Inferior parietal cortex (tissue), 1 donor: ENCODE data around the gene AGBL3.
"Not testable (repeated sequence)": the region's sequence is repeated elsewhere in the genome, so short reads cannot be mapped to it uniquely, and the experiment has no call there.

Experiments used
- DNase-seq: peaks from one replicate; pipeline ENCODE4 v3.0.0-alpha.2; 2016; ENCODE audit errors: extremely low spot score

The AGBL3 gene

DNA sequence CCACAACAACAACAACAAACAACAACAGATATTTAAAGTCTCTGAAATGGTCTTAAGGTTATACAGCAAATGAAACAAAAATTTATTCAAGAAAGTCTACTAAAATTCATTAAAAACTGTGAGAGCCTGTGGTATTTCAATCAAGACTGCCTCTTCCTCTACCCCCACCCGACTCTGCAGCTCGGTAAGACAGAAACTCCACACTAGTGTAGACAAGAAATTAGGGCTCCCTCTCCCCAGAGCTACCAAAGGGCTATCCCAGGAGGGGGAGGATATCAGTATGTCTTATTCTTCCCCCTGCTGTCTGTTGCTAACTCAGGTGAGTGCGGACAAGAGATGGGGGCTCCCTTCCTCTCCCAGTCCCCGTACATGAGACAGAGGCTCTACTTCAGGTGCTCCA is 90.6 kb downstream of the AGBL3 start:
- DNase-seq: no peak

DNA sequence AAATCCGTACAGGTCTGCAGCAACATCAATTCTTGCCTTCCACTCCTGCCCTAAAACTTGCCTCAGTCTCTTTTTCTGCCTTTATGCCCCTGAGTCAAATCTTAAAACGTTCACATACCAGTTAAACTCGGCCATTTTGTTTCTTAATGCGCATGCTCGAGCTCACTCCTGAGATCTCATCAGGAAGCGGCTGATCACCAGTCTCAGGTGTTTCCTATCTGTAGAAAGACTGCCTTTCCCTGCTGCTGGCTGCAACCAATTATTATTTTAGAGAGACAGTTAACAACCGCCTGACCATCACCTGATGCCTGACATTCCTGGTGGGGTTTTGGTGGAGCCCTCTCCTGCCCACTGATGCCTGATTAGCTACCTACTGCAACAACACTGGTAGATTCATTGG is 91.3 kb downstream of the AGBL3 start:
- no peak for DNase-seq

DNA sequence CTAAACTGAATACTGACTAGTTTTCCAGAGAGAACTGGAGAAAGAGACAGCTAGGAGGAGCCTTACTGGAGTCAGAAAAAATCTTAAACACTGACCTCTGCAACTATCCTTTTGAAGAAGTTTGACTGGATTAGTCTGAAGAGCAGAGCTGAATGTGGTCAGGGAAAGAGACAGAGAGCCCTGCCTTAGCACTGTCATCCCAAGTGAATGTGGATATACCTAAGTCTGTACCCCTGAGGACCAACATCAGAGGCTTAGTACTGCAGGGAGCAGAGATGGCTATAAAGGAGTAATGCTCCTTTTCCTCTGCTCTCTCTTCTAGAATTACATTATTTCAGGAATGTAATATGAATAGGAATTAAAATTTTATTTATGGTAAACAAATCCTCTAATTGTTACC is 91.7 kb downstream of the AGBL3 start:
- no peak for DNase-seq

DNA sequence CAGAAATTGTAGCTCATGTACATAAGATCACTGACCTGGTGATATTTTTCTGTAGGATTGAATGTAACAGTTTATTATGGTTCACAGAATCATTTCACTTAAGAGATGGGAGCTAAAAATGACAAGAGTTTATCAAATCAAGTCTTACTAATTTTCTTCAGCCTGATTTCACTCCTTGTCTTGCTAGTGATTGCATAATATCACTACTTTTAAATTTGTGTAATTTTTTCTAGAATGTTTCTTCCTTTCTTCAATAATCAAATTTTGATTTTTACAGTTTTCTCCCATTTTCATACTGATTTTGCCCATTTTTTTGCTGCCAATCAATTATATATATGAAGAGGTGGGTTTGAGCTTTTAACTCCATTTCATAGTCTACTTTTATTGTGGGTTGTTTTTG is 92.8 kb downstream of the AGBL3 start:
- DNase-seq: no peak

DNA sequence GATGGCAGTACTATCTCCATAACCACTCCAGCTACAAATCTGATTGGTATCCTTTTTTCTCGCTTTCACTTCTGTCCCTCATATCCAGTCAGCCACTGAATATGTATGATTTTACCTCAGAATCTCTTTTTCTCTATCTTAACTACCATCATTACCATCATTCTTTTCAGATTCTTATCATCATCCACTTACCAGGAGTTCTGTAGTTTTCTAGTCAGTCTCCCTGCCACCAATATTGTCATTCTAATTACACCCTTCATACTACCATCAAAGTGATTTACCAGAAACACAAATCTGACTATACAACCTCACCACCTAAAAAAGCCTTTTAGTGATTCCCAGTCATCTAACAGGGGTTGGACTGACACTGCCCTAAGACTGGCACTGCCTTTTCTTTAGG is 96.7 kb downstream of the AGBL3 start:
- DNase-seq: no peak

DNA sequence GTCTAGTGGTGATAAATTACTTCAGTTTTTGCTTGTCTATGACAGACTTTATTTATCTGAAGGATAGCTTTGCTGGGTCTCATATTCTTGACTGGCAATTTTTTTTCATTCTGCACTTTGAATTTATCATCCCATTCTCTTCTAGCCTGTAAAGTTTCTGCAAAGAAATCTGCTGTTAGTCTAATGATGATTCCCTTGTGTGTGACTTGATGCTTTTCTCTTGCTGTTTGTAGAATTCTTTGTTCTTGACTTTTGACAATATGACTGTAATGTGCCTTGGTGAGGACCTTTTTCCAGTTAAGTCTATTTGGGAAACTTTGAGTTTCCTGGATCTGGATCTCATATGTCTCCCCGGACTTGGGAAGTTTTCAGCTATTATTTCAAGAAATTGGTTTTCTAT is 102.3 kb downstream of the AGBL3 start:
- DNase-seq: no peak

DNA sequence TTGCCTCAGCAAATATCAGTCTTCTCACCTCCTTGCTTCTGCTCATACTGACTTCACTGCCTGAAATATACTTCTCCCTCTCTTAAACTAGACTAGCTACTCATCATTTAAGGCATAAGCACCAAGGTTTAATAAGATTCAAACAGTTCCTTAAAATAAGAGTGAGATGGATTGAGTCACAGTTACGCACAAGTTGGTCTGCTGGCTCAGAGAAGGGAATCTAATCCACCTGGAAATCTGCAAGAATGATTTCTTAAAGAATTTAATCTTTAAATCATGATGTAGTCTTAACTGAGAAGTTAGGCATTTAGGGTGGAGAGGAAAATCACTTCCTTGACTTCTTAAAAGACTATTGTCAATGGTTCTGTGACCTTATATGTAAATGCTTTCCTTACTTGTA is 105.4 kb downstream of the AGBL3 start:
- DNase-seq: no peak

DNA sequence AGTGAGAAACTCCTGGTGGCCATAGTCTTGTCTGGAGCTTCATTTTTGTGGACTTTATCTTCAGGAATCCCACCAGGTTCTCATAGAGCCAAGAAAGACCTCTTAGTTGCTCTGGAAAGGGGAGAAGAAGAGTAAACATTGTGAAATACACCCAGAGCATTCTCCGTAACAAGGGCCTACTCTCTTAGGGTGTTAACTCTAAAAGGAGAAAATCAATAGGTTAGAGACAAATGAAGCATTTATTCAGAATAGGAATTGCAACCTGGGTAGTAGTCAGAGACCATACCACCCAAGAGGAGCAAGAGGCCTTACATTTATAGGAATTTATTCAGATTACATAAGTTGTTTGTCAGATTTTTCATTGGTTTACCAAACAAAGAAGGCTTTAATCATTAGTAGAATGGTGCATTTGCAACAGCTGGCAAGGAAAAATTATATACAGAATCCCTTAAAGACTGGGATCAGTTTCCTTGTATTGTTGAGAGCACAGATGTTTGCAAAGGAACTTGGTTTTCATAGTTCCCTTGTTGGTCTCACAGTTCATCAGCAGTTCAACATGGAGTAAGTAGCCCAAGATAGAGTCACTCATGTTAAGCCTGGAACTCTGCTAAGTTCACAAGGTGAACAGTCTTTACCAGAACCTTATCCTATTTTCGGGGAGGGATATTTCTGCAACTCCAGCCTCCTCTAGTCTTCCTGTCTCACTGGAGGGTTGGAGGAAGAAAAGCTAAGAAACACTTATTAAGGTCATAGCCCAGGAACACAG is 108.3 kb downstream of the AGBL3 start:
- no peak for DNase-seq

DNA sequence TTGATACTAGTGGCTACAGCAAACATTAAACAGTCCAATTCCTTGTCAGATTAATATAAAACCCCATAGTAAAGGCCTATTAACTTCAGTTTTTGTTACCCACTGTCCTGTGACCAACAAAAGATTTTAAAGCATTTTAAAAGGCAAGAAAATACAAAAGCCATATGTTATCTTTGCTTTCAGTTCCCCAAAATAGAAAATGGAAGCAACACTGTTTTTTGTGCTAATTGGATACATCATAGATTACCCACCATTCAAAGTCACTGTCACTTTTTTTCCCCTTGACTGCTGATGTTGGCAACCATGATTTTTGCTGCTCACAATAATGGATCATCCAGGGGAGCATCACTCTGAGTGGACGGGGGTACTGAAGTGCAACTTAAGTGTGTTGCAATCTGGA is 109.1 kb downstream of the AGBL3 start:
- DNase-seq: no peak

DNA sequence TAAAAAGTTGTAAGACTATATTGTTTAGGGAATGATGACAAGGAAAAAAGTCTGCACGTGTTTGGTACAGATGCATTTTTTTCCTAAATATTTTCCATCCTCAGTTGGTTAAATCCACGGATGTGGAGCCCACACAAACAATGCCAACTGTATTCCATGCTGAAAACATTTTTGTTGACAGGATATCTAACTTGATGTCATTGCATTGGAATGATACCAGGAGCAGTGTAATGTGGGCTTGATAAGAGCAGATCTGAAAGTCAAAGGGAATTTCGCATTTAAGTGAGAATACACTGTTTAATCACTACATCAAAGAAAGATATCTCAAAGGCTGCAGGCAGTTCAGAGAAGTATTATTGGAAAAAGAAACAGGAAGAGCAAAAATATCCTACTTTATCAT is 112.1 kb downstream of the AGBL3 start:
- no peak for DNase-seq

DNA sequence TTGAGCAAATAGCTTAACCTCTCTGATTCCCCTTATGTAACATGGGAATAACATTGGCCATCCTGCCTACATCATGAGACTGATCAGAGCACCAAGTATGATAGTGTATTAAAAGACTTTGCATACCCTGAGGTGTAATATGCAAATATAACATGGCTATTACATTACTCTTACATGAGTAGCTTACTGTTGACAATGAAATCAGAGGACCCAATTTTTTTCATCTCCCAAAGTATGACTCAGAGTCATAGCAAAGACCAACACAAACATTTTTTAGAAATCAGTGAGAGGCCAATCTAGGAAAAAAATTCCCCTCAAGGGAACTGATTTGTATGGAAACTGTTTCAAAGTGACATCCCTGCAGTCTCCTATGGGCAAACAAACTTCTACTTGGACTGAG is 114.5 kb downstream of the AGBL3 start:
- DNase-seq: no peak

DNA sequence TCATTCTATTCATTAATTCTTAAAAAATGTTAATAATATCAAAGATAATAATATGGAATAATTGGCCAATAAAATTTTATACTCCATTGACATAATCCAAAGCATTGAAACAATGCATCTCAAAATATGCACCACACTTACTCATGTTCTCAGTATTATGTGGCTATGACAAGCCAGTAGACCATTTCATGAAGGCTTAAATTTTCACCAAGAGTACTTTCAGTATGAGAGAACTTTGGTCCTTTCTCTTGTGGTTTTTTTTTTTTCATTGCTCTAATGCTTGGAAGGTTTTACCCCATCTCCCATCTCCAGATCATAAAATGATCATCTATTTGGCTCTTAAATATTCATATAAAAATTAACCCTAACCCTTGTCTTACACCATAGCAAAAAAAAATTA is 116.1 kb downstream of the AGBL3 start:
- DNase-seq: no peak

DNA sequence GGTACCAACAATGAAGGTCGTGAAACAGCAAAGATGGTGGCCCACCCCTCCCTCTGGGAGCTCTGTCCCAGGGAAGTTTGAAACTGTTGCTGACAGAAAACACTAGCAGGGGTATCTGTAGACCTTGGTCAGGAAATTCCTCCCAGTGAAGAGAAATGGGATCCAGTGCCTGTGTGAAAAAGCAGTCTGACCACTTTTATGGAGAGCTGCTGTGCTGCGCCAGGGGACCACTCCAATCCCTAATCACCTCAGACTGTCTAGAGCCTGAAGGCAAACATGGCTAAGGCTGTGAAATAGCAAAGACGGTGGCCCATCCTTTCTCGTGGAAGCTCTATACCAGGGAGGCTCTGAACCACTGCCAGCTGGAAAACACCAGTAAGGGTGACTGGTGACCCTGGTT is 123.3 kb downstream of the AGBL3 start:
- no peak for DNase-seq

DNA sequence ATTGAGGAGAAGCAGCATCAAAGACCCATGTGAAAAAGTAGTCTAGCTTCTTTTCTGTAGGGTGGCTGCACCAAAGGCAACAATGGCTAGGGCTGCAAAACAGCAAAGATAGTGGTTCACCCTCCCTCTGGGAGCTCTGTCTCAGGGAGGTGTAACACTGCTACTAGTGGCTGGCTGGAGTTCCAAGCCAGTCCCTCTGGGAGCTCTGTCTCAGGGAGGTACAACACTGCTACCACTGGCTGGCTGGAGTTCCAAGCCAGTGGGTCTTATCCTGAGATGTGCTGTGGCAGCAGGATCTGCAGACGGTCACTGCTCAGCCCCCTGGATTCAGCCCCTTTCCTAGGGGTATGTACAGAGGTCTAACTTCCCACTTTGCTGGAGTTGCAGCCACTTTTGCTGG is 123.7 kb downstream of the AGBL3 start:
- no peak for DNase-seq

DNA sequence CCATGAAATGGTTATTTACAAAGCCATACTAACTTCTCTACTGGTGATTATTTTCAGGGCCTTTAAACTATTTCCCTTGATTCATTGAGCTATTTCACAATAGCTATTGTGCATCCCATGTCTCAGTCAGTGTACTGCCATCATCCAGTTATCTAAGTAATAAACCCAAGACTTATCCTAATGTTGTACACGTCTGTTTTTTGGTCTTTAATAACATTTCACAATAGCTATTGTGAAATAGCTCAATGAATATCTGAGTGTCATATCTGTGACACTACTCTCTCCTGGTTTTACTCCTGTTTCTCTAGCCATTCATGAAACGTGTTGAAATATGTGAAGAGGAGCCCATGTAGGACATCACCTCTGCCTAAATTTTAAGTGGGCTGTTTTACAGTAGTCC is 125.1 kb downstream of the AGBL3 start:
- DNase-seq: no peak

DNA sequence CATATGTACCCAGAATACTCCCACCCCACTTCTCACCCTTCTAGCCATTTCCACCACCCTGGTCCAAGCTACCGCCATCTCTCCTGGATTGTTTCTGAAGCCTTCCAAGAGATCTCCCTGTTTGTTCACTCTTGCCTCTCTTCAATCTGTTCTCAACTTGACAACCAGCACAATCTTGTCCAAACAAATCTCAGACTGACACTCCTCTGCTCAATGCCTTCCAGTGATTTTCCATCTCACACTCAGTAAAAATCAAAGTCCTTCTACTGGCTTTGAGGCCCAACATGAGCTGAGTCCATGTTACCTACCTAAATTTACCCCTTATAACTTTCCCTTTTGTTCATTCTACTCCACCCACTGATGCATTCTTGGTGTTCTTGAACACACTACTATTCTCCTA is 128.3 kb downstream of the AGBL3 start:
- no peak for DNase-seq

DNA sequence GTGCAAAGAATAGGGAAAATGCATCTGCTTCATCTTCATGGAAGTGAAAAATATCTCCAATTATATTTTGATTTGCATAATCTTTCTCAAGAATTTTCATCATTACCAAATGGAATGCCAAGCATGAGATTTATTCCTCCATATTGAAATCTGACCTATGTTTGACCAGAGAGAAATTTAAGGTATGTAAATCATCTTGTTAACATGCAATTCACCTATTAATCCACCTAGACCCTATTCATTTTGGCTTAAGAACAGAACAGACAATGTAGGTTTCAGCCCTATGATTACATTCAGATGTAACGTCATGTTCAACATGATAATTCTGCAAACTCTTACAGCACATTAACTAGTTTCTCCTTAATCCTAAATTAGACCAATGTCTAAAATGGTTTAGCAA is 130.8 kb downstream of the AGBL3 start:
- DNase-seq: no peak

DNA sequence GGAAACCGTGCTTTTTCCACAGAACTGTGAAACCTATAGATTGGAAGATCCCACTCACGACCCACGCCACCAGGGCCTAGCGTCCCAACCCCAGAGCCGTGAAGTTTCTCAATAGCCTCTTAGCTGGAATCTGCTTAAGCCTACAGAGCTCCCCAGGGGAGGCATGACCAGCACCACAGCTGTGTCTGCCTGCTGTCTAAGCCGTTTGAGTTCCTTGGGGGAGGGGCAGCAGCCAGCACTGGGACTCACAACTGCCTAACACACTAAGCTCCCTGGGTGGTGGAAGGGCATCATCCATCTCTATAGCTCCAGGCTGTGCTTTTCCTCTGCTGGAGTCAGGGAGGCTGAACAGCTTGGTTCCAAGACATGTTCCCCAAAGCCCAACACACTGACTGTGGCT is 135.6 kb downstream of the AGBL3 start:
- no peak for DNase-seq

DNA sequence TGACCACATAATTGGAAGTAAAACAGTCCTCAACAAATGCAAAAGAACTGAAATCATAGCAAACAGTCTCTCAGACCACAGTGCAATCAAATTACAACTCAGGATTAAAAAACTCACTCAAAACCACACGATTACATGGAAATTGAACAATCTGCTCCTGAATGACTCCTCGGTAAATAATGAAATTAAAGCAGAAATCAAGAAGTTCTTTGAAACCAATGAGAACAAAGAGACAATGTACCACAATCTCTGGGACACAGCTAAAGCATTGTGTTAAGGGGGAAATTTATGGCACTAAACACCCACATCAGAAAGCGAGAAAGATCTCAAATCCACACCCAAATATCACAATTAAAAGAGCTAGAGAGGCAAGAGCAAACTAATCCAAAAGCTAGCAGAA is 138.3 kb downstream of the AGBL3 start:
- not testable (repeated sequence) for DNase-seq

DNA sequence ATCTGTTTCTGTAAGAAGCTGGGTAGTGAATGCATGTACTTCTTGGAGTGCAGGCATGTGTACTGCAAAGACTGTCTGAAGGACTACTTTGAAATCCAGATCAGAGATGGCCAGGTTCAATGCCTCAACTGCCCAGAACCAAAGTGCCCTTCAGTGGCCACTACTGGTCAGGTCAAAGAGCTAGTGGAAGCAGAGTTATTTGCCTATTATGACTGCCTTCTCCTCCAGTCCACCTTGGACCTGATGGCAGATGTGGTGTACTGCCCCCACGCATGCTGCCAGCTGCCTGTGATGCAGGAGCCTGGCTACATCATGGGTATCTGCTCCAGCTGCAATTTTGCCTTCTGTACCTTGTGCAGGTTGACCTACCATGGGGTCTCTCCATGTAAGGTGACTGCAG is 142.6 kb downstream of the AGBL3 start:
- no peak for DNase-seq

DNA sequence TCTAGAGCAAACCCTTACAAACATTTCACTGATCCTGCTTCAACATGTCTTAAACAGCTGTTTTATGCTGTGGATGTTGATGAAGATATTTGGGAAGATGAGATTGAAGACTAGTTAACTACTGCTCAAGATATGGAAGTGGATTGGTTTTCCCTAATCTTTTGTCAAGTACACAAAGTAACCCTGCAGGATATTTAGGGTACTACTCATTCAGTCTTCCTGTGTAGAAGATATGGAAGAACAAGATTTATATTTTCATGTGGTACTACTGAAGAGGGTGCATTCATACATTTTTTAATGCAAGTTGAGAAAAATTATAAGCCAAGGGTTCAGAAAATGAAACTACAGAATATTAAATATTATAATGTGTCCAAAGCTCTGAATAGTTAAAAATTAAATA is 143.3 kb downstream of the AGBL3 start:
- DNase-seq: no peak

DNA sequence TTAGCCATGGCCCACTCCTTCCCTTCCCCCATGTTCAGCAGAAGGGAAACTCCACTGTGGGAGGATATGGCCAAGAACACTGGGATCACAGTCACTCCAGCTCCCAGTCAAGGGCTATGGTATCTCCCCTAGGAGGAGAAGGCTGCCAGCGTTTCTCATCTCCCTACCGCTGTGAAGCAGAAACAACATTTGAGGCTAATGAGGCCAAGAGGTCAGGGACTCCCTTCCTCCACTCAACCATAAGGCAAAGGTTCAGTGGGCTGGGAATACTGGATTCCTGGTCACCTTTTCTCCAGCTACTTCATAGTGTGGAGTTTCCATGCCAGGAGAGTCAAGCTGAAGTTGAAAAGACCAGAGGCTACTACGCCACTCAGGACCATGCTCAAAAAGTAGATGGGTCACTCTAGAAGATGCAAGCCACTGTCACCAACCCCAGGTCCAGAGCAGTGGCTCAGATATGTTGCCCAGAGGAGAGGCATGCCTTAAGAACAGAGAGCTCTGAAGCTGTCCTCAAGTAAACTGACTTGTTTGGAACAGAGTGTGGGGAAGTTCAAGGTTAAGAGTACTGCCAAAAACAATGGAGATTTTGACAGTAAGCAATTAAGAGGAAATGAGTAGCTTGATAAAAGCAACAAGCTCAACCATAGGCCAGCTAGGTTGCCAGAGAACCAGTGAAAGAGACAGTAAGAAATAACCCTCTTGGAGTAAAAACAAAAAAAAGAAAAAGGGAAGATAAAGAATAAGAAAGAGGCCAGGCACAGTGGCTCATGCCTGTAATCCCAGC is 157.8 kb downstream of the AGBL3 start:
- no peak for DNase-seq

DNA sequence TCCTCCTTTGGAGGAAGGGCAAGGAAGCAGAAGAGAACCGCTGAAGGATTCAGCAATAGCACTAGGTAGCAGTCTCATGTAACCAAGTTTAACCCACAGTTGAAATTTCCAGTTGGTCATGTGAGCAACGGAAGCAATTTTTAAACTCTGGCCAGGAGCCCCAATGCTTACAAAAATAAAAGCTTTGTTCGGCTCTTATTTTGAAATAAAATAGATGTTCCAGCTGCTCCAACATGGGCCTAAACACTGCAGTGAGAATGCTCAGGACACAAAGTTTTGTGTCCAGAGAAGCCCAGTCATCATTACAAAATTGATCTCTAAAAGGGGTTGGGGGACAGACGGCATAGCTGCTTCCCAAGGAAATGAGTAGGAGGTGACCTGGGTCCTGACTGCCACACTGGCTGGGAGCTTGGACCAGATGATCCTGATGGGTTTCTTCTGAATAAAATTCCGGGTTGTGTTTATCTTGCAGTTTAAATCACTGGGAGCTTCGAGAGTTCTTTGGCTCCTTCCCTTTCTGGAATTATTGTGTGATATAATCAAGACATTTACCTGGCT is 161.1 kb downstream of the AGBL3 start:
- DNase-seq: no peak
